GM19468 (cell line): ENCODE measurements around the gene BRWD1.
"Not testable (repeated sequence)": the region's sequence is repeated elsewhere in the genome, so short reads cannot be mapped to it uniquely, and the experiment has no call there.

ENCODE experiments used
- ATAC-seq: cut with Tn5 transposase; IDR thresholded peaks from one replicate; pipeline ENCODE4 v1.9.1; 2021; ENCODE audit warnings: mild to moderate bottlenecking, moderate library complexity, moderate number of reproducible peaks; ENCODE audit not compliant: unreplicated experiment; ENCODE audit errors: extremely low read depth

Gene BRWD1

GRCh38 chr21:39300587-39300986 is 12.8 kb downstream of the BRWD1 start:
- ATAC-seq: no peak

DNA sequence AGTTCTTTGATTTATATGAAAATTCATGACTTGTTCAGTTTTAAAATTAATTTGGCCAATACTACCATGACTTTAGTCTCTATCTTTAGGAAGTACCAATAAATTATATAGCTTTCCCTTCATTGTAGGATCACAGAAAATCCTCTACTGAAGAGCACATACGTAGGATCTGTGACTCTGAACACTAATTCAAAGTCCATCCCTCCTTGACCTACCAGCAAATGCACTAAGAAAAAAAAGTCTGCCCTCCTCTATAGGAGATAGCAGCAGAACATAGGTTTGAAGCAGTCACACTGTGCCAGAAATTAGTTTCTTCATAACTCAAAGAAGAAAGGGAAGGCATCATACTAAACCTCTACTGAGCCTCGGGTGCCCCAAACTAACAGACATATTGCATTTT is 16.5 kb downstream of the BRWD1 start:
- ATAC-seq: no peak

GRCh38 chr21:39288987-39289386 is 24.4 kb downstream of the BRWD1 start:
- ATAC-seq: no peak

DNA sequence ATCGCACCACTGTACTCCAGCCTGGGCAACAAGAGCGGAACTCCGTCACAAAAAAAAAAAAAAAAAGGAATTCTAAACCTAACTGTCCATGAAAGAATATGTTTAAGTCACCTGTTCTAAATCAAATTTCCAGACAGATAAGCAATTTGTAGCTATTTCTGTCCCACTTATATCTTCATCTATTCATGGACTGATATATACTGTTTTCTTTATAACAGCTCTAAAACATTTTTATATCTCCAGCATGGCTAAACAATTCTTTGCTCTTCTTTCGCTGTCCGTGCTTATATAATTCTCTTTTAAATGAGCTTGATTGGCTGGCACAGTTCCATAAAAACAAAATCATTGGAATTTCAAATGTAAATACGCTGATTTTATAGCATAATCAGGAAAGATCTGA is 30.5 kb downstream of the BRWD1 start:
- no peak for ATAC-seq

GRCh38 chr21:39281853-39282252 is 31.6 kb downstream of the BRWD1 start:
- no peak for ATAC-seq

- no peak for ATAC-seq
These were observed 32.2 kb downstream of the BRWD1 start for GRCh38 chr21:39281207-39281606.

DNA sequence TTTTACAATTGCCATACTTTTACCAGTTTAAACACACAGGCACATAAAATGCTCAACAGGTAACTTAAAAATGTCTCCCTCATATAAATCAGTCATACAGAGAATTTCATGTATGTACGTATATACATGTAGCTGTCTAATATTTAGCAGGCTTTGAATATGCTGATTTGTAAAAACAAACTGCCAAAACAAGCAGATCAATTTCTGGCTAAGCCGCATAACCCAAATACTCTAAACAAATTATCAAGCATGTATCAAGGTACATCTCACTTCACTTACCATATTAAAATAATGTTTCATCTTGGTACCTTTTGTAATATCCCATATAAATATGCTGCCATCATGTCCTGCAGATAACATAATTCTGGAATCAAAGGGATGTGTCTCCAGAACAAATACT is 43.8 kb downstream of the BRWD1 start:
- ATAC-seq: no peak

GRCh38 chr21:39265603-39266002 is 47.8 kb downstream of the BRWD1 start:
- ATAC-seq: no peak

GRCh38 chr21:39263372-39263771 is 50.1 kb downstream of the BRWD1 start:
- ATAC-seq: no peak

DNA sequence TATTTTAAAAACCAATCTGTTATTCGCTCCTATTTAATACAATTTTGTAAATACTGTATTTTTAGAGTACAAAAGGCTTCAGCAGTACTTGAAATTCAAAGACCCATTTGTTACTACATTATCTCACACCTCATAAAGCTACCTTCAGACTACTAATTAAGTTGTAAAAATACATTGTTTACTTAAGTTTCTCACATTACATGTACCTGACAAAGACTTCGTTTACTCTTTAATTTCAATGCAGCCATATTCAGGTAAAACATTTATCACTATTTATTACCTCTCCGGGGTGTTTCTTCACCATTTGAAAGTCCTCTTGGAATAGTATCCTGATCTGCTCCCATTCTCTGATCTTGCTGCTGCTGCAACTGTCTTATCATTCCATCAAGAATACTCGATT is 55.2 kb downstream of the BRWD1 start:
- ATAC-seq: no peak

DNA sequence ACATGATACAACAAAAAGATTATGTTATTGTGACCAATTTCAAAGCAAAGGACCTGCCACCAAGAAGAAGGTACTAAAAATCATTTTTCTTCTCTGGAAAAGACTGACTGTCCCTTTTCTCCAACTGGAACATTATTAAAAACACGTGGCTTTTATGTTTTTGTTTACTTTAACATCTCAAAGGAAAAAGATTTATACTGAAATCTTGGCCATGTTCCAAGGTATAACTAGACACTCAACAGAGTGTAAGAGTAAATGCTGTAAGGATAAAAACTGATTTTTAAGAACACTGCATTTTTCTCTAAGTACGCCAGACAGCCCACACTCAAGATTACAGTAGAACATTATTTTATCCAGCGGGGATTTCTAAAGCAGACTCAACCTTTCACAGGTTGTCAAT is 62.1 kb downstream of the BRWD1 start:
- no peak for ATAC-seq

- no peak for ATAC-seq
These were observed 75.2 kb downstream of the BRWD1 start for GRCh38 chr21:39238275-39238674.

GRCh38 chr21:39232861-39233291 is 80.6 kb downstream of the BRWD1 start:
- no peak for ATAC-seq

- ATAC-seq: no peak
These were observed 88.5 kb downstream of the BRWD1 start for GRCh38 chr21:39224930-39225329.

GRCh38 chr21:39221997-39222486 is 91.4 kb downstream of the BRWD1 start:
- ATAC-seq: no peak

DNA sequence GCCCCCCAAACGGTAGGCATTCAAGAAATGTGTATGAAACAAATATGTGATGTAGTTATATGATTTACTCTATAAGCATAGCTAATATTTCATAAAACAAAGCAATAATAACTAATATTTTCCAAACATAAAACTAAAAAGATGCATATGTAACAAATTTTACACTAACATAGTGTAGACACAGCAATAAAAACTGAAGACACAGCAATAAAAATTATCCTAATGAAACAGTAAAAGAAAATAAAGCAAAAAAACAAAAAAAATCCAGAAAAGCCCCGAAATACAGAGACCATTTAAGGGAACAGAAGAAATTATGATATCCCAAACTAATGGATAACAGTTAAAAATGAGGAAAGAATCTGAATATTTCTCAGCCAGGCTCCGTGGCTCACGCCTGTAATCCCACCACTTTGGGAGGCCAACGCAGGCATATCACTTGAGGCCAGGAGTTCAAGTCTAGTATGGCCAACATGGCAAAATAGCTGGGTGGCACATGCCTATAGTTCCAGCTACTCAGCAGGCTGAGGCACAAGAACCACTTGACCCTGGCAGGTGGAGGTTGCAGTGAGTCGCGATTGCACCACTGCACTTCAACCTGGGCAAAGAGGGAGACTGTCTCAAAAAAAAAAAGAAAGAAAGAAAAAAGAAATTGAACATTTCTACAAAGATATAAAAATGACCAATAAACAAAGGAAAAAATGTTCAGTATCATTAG is 92.0 kb downstream of the BRWD1 start:
- no peak for ATAC-seq

- not testable (repeated sequence) for ATAC-seq
These were observed 92.6 kb downstream of the BRWD1 start for GRCh38 chr21:39220875-39221274.

DNA sequence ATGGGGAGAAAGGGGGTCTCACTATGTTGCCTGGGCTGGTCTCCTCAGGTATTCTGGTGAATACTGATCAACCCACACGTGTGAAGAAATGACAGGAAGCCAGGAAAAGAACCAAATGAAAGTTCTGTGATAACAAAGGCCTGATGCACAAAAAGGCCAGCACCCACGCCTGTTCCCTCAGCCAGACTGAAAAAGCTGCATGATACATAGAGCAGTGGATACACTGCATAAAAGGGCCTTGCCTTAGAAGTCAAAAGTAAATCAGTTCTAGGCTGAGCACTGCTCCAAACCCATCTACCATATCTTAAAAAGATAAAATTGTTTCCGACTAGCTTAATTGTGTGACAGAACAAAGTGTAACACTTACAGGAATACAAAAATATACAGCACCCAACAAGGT is 93.3 kb downstream of the BRWD1 start:
- no peak for ATAC-seq

DNA sequence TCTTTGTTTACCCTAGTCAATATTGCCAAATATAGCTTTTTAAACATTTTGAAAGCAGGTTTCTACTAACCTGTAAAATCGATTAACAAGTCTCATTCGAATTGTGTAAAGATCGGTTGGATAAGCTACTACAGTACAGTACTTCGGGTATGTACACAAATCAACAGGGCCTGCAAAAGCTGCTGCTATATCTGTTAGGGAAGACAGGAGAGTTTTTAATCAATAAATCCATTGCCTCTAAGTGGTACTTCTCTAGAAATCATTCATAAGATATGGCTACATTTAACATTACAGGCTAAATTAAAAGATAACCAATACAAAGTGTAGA is 95.4 kb downstream of the BRWD1 start:
- no peak for ATAC-seq

GRCh38 chr21:39217356-39218081 is 95.9 kb downstream of the BRWD1 start:
- no peak for ATAC-seq

- ATAC-seq: no peak
These were observed 97.1 kb downstream of the BRWD1 start for GRCh38 chr21:39216290-39216689.

GRCh38 chr21:39215078-39215477 is 98.4 kb downstream of the BRWD1 start:
- no peak for ATAC-seq
